Activated naive CD8-positive, alpha-beta T cell (primary cell): ENCODE results near the gene ANGPTL4.
"Not testable (repeated sequence)": the region's sequence is repeated elsewhere in the genome, so short reads cannot be mapped to it uniquely, and the experiment has no call there.

ENCODE experiments used
- H3K27ac Mint-ChIP-seq: one replicate; pipeline ENCODE4 v1.8.0; 2021; ENCODE audit warnings: mixed read lengths
- H3K27me3 Mint-ChIP-seq: one replicate; pipeline ENCODE4 v1.8.0; 2021; ENCODE audit warnings: mixed read lengths
- H3K36me3 Mint-ChIP-seq: one replicate; pipeline ENCODE4 v1.8.0; 2021; ENCODE audit warnings: mixed read lengths
- H3K4me1 Mint-ChIP-seq: one replicate; pipeline ENCODE4 v1.8.0; 2021; ENCODE audit warnings: low read depth, mixed read lengths
- H3K4me3 Mint-ChIP-seq: one replicate; pipeline ENCODE4 v1.8.0; 2021; ENCODE audit warnings: mild to moderate bottlenecking, mixed read lengths
- H3K9me3 Mint-ChIP-seq: one replicate; pipeline ENCODE4 v1.8.0; 2021; ENCODE audit warnings: low read depth, mixed read lengths

The ANGPTL4 gene

GRCh38 chr19:8342684-8343482, 21.1 kb upstream of the ANGPTL4 start, which contains the start of gene KANK3:
Gene KANK3 (minus strand): TSS chr19:8343262. CDS start chr19:8337828, 5,434 bp downstream.
- Mint-ChIP-seq H3K36me3 (peaks cover 3% of the 10 kb centered on the region), H3K27ac (no peak within 1 kb of the TSS), H3K27me3 (peaks cover 8% of the 10 kb centered on the region), H3K9me3 (no peaks in the 10 kb centered on the region), H3K4me1 (peaks cover 11% of the 10 kb centered on the region), H3K4me3 (peak within 1 kb of the TSS; percentile 77)

GRCh38 chr19:8343483-8343844, 20.5 kb upstream of the ANGPTL4 start:
- H3K4me1 Mint-ChIP-seq, result peaks cover 11% of the 10 kb centered on the region
- H3K9me3 Mint-ChIP-seq, result no peaks in the 10 kb centered on the region
- H3K4me3 Mint-ChIP-seq, result peak overlapping the region; percentile 77
- peaks cover 3% of the 10 kb centered on the region for H3K36me3 Mint-ChIP-seq
- H3K27me3 Mint-ChIP-seq, result peaks cover 5% of the 10 kb centered on the region
- no peak overlapping the region for H3K27ac Mint-ChIP-seq

- not testable (repeated sequence) for H3K27me3 Mint-ChIP-seq, H3K36me3 Mint-ChIP-seq, H3K4me3 Mint-ChIP-seq, H3K9me3 Mint-ChIP-seq, H3K4me1 Mint-ChIP-seq, H3K27ac Mint-ChIP-seq
Observed at GRCh38 chr19:8349629-8350372, 14.2 kb upstream of the ANGPTL4 start.

GRCh38 chr19:8352134-8352827, 11.7 kb upstream of the ANGPTL4 start:
- H3K36me3 Mint-ChIP-seq, result no peaks in the 10 kb centered on the region
- H3K27me3 Mint-ChIP-seq, result peaks cover 9% of the 10 kb centered on the region
- H3K9me3 Mint-ChIP-seq, result peaks cover 3% of the 10 kb centered on the region
- H3K27ac Mint-ChIP-seq, result no peak overlapping the region
- peaks cover 2% of the 10 kb centered on the region for H3K4me1 Mint-ChIP-seq
- H3K4me3 Mint-ChIP-seq, result no peak overlapping the region

GRCh38 chr19:8352845-8353244, 11.1 kb upstream of the ANGPTL4 start:
- not testable (repeated sequence) for H3K27me3 Mint-ChIP-seq, H3K27ac Mint-ChIP-seq, H3K4me1 Mint-ChIP-seq, H3K4me3 Mint-ChIP-seq, H3K9me3 Mint-ChIP-seq, H3K36me3 Mint-ChIP-seq

GRCh38 chr19:8355631-8356402, 8.1 kb upstream of the ANGPTL4 start:
- H3K4me1 Mint-ChIP-seq, result peaks cover 2% of the 10 kb centered on the region
- no peak overlapping the region for H3K27ac Mint-ChIP-seq
- H3K4me3 Mint-ChIP-seq, result no peak overlapping the region
- H3K27me3 Mint-ChIP-seq, result peaks cover 6% of the 10 kb centered on the region
- H3K9me3 Mint-ChIP-seq, result peaks cover 3% of the 10 kb centered on the region
- H3K36me3 Mint-ChIP-seq, result no peaks in the 10 kb centered on the region

GRCh38 chr19:8357007-8357521, 6.9 kb upstream of the ANGPTL4 start:
- no peaks in the 10 kb centered on the region for H3K36me3 Mint-ChIP-seq
- H3K9me3 Mint-ChIP-seq, result peaks cover 3% of the 10 kb centered on the region
- peaks cover 7% of the 10 kb centered on the region for H3K27me3 Mint-ChIP-seq
- H3K27ac Mint-ChIP-seq, result no peak overlapping the region
- H3K4me3 Mint-ChIP-seq, result no peak overlapping the region
- H3K4me1 Mint-ChIP-seq, result peaks cover 4% of the 10 kb centered on the region

GRCh38 chr19:8358948-8359347, 5.0 kb upstream of the ANGPTL4 start:
- Mint-ChIP-seq H3K9me3 (peaks cover 3% of the 10 kb centered on the region), H3K36me3 (no peaks in the 10 kb centered on the region), H3K4me3 (no peak overlapping the region), H3K27me3 (peaks cover 11% of the 10 kb centered on the region), H3K4me1 (peaks cover 10% of the 10 kb centered on the region), H3K27ac (no peak overlapping the region)

GRCh38 chr19:8360196-8360595, 3.8 kb upstream of the ANGPTL4 start:
- Mint-ChIP-seq H3K27me3 (peaks cover 11% of the 10 kb centered on the region), H3K27ac (no peak overlapping the region), H3K4me1 (peaks cover 10% of the 10 kb centered on the region), H3K36me3 (no peaks in the 10 kb centered on the region), H3K4me3 (no peak overlapping the region), H3K9me3 (peaks cover 3% of the 10 kb centered on the region)

GRCh38 chr19:8361921-8362793, 1.8 kb upstream of the ANGPTL4 start:
- H3K27ac Mint-ChIP-seq, result no peak overlapping the region
- peaks cover 14% of the 10 kb centered on the region for H3K27me3 Mint-ChIP-seq
- peaks cover 10% of the 10 kb centered on the region for H3K4me1 Mint-ChIP-seq
- no peaks in the 10 kb centered on the region for H3K9me3 Mint-ChIP-seq
- H3K36me3 Mint-ChIP-seq, result no peaks in the 10 kb centered on the region
- H3K4me3 Mint-ChIP-seq, result peak overlapping the region; percentile 51

- peaks cover 10% of the 10 kb centered on the region for H3K4me1 Mint-ChIP-seq
- H3K9me3 Mint-ChIP-seq, result no peaks in the 10 kb centered on the region
- H3K36me3 Mint-ChIP-seq, result no peaks in the 10 kb centered on the region
- H3K27me3 Mint-ChIP-seq, result peaks cover 23% of the 10 kb centered on the region
- H3K4me3 Mint-ChIP-seq, result no peak overlapping the region
- H3K27ac Mint-ChIP-seq, result no peak overlapping the region
Observed at GRCh38 chr19:8366121-8366581, 2.2 kb downstream of the ANGPTL4 start.

GRCh38 chr19:8366961-8367326, 3.0 kb downstream of the ANGPTL4 start:
- no peak overlapping the region for H3K27ac Mint-ChIP-seq
- H3K27me3 Mint-ChIP-seq, result peaks cover 20% of the 10 kb centered on the region
- H3K4me1 Mint-ChIP-seq, result peaks cover 8% of the 10 kb centered on the region
- H3K4me3 Mint-ChIP-seq, result no peak overlapping the region
- no peaks in the 10 kb centered on the region for H3K36me3 Mint-ChIP-seq
- H3K9me3 Mint-ChIP-seq, result no peaks in the 10 kb centered on the region

GRCh38 chr19:8367327-8368001, 3.5 kb downstream of the ANGPTL4 start:
- H3K36me3 Mint-ChIP-seq, result no peaks in the 10 kb centered on the region
- H3K27me3 Mint-ChIP-seq, result peaks cover 18% of the 10 kb centered on the region
- H3K4me3 Mint-ChIP-seq, result no peak overlapping the region
- no peak overlapping the region for H3K27ac Mint-ChIP-seq
- H3K4me1 Mint-ChIP-seq, result peaks cover 8% of the 10 kb centered on the region
- H3K9me3 Mint-ChIP-seq, result no peaks in the 10 kb centered on the region
